Right ventricle myocardium superior (tissue), 1 donor: ENCODE data around the gene CDH18. TPM values are rescaled to one million over a fixed set of nuclear protein-coding genes. Genes with fewer than 3 reads are reported as not detected.
A peak's percentile ranks its signal among the peaks of the same experiment; 100 is the strongest.

Experiments
- ATAC-seq: fragments of 200-7000 bp; cut with Tn5 transposase; one replicate; pipeline ENCODE4 v1.9.1; 2020; ENCODE audit warnings: mild to moderate bottlenecking; ENCODE audit not compliant: poor library complexity
- DNase-seq: peaks from one replicate; pipeline ENCODE4 v3.0.0-alpha.2; 2020
- intact Hi-C: fragments of 100-400 bp; cut with DNase I; formaldehyde crosslinking; loops from one replicate; pipeline ENCODE4 v1.11.2; 2022
- total RNA-seq: library from RNA; stranded (reverse); fragmentation: NEBNext Ultra II Directional; extraction: Animal tissue kit (Norgen Biotek cat#: 25700); gene quantifications from one replicate; pipeline ENCODE4 v1.2.1, GENCODE V29; 2021
- donor health status: DM: no; HTN: yes; CAD: no; lungs with severe emphysema.

Gene CDH18
- total RNA-seq, 1 donor from 2014 or later = not detected

GRCh38 chr5:19940192-19940591 lies 47.8 kb downstream of the CDH18 start:
- intact Hi-C loops = no loop called here
- ATAC-seq = no peak

GRCh38 chr5:19930451-19930850 lies 57.5 kb downstream of the CDH18 start:
- DNase-seq (no peak), ATAC-seq (no peak)
- intact Hi-C loops = no loop called here

More at GRCh38 chr5:19940192-19940591, 47.8 kb downstream of the CDH18 start:
- DNase-seq = no peak

DNA sequence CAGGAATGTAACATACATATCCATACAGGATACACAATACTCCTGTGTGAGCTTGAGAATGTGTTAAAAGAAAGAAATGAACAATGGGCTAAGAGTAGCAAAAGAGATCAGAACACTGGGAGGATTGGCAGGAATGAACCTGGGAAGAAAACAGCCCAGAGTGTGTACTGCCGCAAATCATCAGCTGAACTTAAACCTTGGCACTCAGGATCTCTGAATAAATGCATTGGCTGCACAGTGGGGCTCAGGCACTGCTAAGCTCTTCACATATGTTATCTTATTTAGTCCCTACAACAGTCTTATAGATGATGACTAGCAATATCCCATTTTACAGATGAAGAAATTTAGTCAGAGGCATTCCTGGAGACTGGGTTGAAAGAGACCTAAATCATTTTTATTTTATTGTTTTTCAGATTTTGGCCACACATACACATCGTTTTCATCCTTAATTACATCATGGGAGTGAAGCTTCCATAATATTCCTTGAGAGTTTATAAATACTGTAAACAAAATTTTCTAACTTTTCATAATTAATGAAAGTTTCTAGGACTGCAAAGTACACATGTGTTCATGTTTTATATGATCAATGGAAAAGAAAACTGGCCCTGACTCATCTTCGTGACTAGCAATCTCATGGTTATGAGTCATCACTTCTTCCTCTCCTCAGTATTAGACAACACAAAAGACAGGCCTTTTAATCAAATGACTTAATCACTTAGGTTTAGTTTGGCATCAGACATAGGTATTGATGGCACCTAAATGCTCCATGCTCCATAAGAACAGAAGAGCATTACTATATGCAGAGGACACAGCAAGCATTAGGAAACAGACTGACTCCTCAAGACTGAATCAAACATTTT lies 59.2 kb downstream of the CDH18 start:
- intact Hi-C loops = no loop called here
- ATAC-seq (no peak), DNase-seq (no peak)

GRCh38 chr5:19927919-19928318 lies 60.1 kb downstream of the CDH18 start:
- no peak for ATAC-seq
- intact Hi-C loops = no loop called here
- no peak for DNase-seq

DNA sequence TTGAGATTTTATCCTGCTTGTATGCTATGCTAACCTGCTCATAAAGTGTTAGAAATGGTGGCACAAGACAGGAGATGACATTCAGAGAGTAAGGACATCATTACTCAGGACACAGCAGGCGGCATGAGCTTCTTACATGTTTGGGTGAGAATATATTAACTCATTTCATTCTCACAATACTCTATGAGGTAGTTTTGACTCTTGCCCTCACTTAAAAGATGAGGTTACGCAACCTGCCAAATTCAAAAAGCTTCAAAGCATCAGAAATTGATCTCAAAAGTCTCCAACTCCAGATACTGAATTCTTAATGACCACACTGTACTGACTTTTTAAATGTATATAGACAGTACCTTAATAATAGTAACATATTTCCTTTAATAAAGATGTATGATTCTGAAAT lies 60.8 kb downstream of the CDH18 start:
- ATAC-seq (no peak), DNase-seq (no peak)
- intact Hi-C loops = no loop called here

GRCh38 chr5:19923742-19924141 lies 64.3 kb downstream of the CDH18 start:
- intact Hi-C loops = no loop called here
- DNase-seq = no peak
- ATAC-seq = no peak

GRCh38 chr5:19920761-19921160 lies 67.2 kb downstream of the CDH18 start:
- intact Hi-C loops = no loop called here

GRCh38 chr5:19918780-19919179 lies 69.2 kb downstream of the CDH18 start:
- ATAC-seq = no peak
- DNase-seq = no peak
- intact Hi-C loops = no loop called here

More at GRCh38 chr5:19920761-19921160, 67.2 kb downstream of the CDH18 start:
- no peak for ATAC-seq
- DNase-seq = no peak

- DNase-seq (no peak), ATAC-seq (no peak)
- intact Hi-C loops = no loop called here
These were observed 70.3 kb downstream of the CDH18 start for GRCh38 chr5:19917588-19918122.

DNA sequence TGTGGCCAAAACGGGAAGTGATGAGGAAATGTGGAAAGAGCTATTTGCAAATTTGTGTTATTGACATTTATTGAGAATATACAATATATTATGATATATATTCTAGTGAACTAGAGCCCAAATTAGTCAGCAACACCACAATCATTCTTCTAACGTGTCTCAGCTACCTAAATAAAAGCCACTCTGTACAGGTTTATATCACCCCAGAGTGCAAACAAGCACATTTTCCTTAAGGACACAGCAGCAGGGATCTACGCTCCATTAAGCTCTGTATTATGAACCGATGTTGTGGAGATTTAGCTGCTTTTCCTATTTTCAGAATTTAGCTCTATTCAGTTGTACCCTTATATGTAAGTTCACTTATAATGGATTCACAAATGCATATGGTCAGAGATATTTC lies 77.9 kb downstream of the CDH18 start:
- no peak for DNase-seq

GRCh38 chr5:19904766-19905165 lies 83.2 kb downstream of the CDH18 start:
- intact Hi-C loops = no loop called here
- DNase-seq (no peak), ATAC-seq (no peak)

More for the DNA sequence above, 77.9 kb downstream of the CDH18 start:
- intact Hi-C loops = no loop called here
- ATAC-seq = no peak

DNA sequence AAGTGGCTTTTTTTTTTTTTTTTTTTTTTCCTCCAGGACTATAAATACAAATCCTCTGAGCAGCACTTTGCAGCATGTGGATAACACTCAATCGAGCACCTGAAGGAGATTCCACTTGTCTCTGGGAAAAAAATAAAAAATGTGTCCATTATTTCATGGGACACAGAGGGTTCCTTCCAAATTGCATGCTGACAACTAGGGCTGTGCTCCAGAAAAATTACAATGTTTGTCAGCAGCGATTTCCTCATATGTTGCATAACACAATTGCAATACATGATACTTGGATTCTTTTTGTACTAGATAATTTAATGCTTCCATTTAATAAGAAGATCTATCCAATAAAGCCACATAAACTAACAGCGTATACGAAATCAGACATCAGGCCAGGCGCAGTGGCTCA lies 84.4 kb downstream of the CDH18 start:
- intact Hi-C loops = no loop called here
- DNase-seq (no peak), ATAC-seq (peak; percentile 34)

- ATAC-seq = peak; percentile 38
These were observed 85.6 kb downstream of the CDH18 start for GRCh38 chr5:19902316-19902934.

DNA sequence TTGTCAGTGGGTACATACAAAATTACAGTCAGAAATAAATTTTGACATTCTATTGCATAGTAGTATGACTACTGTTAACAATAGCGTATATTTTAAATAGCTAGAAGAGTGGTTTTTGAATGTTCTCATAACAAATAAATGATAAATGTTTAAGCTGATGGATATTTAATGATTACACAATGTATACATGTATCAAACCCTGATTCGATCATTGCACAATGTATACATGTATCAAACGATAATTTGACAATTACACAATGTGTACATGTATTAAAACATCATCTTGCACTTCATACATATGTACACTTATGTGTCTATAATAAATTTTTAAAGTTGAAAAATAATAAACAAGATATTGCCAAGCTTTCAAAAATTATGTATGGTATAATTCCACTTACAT lies 87.7 kb downstream of the CDH18 start:
- intact Hi-C loops = no loop called here
- DNase-seq (no peak), ATAC-seq (no peak)

More at GRCh38 chr5:19902316-19902934, 85.6 kb downstream of the CDH18 start:
- intact Hi-C loops = no loop called here
- no peak for DNase-seq

GRCh38 chr5:19891658-19892057 lies 96.3 kb downstream of the CDH18 start:
- intact Hi-C loops = no loop called here
- no peak for ATAC-seq

GRCh38 chr5:19886123-19886917 lies 101.7 kb downstream of the CDH18 start:
- no peak for ATAC-seq
- DNase-seq = no peak
- intact Hi-C loops = no loop called here

More at GRCh38 chr5:19891658-19892057, 96.3 kb downstream of the CDH18 start:
- DNase-seq = no peak

DNA sequence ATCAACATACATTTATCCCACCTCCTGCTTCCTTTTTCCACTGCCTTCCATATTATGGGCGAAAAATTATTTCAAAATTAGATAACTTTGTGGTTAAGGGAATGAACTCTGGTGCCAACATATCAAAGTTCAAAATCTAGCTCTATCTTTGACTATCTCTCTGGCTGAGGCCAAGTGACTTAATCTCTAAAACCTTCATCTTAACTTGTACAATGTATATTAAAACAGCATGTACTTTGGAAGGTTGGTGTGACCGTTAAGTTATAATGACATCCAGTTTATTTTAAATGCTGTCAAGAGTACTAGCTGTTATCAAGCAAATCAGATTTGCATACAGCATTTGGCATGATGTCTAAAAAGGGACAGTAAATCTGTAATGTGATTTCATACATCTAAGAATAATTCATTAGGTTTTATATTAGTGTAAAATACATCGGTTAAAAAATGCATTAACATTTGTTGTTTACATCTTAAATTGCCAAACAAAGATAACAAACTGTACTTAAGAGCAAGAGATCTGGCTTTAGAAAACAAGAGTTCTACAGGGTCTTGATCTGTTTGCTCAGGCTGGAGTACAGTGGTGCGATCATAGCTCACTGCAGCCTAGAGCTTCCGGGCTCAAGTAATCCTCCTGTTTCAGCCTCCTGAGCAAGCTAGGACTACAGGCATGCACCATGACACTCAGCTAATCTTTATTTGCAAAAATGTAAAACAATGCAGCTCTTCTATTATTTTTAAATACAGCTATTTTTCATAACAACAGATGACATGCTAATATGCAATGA lies 102.8 kb downstream of the CDH18 start:
- intact Hi-C loops = no loop called here
- no peak for ATAC-seq

DNA sequence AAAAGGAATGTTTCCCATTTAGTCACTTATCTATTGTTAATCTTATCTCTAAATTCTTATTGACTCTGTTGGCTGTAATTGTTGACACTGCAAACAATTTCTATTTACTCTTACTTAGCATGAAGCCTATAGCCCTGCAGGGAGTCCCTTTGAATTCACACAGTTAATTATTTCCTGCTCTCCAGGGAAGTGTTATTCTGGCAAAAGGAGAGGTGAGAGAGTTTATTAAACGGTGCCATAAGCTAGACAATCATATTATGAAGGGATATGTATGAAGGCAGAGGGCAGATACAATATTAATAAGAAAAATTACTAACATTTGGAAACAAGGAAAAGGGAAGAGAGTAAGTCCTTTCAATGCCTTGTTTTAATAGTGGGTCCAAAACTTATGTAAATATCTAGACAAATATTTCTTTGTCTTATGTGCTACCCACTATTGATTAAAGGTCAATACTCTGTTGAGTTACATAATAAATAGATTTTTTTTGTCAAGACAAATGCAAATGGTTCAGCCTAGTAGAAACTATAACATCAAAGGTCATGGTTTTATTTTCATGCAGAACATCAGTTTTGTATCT lies 107.1 kb downstream of the CDH18 start:
- DNase-seq (no peak), ATAC-seq (no peak)
- intact Hi-C loops = no loop called here

More for the DNA sequence above, 102.8 kb downstream of the CDH18 start:
- DNase-seq = no peak
